ENCODE data around the gene SOX6. TPM values are rescaled to one million over a fixed set of nuclear protein-coding genes. Genes with fewer than 3 reads are reported as not detected.

The SOX6 gene
- total and polyA plus RNA-seq, 2 of the 13 experiments (the other 11 are each of a cell fraction or from before 2014, with no cell fraction given) = 2.6 to 11.2 TPM

DNA sequence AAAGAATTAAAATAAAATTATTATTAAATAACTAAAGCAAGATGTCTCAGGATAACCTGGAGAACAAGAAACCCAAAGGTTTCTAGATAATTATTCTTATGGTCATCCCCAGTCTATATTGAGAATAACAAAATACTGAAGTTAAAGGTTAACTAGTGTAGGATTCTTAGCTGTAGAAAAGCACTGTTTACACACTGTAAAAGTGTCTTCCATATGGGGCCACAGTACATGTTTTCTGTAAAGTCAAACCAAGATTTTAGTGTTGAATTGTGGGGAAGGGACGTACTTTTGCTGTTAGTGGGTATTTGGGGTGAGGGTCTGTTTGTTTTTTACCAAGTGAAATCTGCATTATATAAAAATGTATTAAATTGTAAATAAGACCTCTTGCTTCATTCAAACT, 47.5 kb upstream of the SOX6 start (continued):
- TF ChIP-seq TARDBP (CRISPR knock-in tag; IDR thresholded peaks at IDR 0.05) = 0 out of 2 replicates have a peak, but pooled peaks have one; percentile 19
- peak; percentile 51; the same call in 1 of the 2 replicates for TF ChIP-seq POGZ (CRISPR knock-in tag; IDR thresholded peaks at IDR 0.05)
- TF ChIP-seq, protein P1, sequence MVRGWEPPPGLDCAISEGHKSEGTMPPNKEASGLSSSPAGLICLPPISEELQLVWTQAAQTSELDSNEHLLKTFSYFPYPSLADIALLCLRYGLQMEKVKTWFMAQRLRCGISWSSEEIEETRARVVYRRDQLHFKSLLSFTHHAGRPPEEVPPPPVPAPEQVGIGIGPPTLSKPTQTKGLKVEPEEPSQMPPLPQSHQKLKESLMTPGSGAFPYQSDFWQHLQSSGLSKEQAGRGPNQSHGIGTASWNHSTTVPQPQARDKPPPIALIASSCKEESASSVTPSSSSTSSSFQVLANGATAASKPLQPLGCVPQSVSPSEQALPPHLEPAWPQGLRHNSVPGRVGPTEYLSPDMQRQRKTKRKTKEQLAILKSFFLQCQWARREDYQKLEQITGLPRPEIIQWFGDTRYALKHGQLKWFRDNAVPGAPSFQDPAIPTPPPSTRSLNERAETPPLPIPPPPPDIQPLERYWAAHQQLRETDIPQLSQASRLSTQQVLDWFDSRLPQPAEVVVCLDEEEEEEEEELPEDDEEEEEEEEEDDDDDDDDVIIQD (CRISPR knock-in tag; IDR thresholded peaks at IDR 0.05; ENCODE audit: low read depth) = peak; percentile 92
- TF ChIP-seq ZFP36L2 (CRISPR knock-in tag; IDR thresholded peaks at IDR 0.05) = no peak
- TF ChIP-seq TRIM24 (CRISPR knock-in tag; IDR thresholded peaks at IDR 0.05) = no peak
- TF ChIP-seq HOXA9 (CRISPR knock-in tag; IDR thresholded peaks at IDR 0.05; ENCODE audit: borderline replicate concordance) = no peak
- TF ChIP-seq GATAD2A (CRISPR knock-in tag; IDR thresholded peaks at IDR 0.05) = peak; percentile 67

DNA sequence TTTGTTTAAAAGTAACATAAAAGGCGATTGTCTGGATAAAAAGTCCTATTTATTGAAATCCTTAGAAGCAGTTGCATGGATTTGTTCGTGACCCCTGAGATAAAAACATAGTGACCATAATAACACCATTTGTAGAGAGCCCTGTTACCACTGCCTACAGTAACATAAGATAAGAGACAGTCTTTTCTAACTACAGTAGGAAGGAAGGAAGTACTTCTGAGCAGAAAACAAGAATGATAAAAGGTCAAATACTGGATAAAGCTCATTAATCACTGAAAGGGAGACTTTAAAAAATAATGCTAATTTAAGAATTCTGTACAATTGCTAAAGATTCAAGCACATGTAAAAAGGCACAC, 47.1 kb upstream of the SOX6 start:
- H3K27me3 ChIP-seq (ENCODE audit: control insufficient read depth in 1 of 2, insufficient read depth in 2 of 2, low read length in 2 of 2) = no peaks in the 10 kb centered on the region
- H3K36me3 ChIP-seq (replicated peaks in 1 of 2; ENCODE audit: control insufficient read depth in 1 of 2, insufficient read depth in 2 of 2, low read length in 2 of 2) = no peaks in the 10 kb centered on the region
- no peak for DNase-seq (ENCODE audit: low spot score)
- H3K4me3 ChIP-seq (replicated peaks in 1 of 3; ENCODE audit: insufficient read depth in 1 of 3, low read depth in 2 of 3, low read length in 3 of 3) = peak overlapping the region in 1 of 3 experiments; percentile 4; a peak in 1 of 6 replicates
- peaks cover 68% of the 10 kb centered on the region for H3K4me1 ChIP-seq (ENCODE audit: insufficient read depth, low read length)
- 6% methylated on average over 2 of the region's 2 CpGs for WGBS (ENCODE audit: low lambda C conversion rate)
- intact Hi-C loops (cut with micrococcal nuclease; ENCODE audit: unreplicated experiment) = loop anchor here (2.0 to 10.0 kb wide), 3 partner anchors 47 to 286 kb away; partner anchors contain the start of gene SOX6
- FAIRE-seq = no peak
- no peaks in the 10 kb centered on the region for H3K79me2 ChIP-seq (ENCODE audit: insufficient read depth, low read length)
- no peak for ATAC-seq
- H3K27ac ChIP-seq (ENCODE audit: extremely low read length, insufficient read depth, low read length) = peak overlapping the region; percentile 72
- no peaks in the 10 kb centered on the region for H4K20me1 ChIP-seq (ENCODE audit: insufficient read depth, low read length)
- no TSS peak for BruUV-seq (replicated peaks)
- POLR2A ChIA-PET = no interaction called here
- no peak overlapping the region for H2AFZ ChIP-seq (ENCODE audit: low read length)
- H3K9me3 ChIP-seq (ENCODE audit: low read length) = no peaks in the 10 kb centered on the region
- peak overlapping the region; percentile 35; the same call in 1 of the 2 replicates for H3K9ac ChIP-seq (ENCODE audit: insufficient read depth, low read depth, low read length)
- CTCF ChIA-PET (ENCODE audit: low intra/inter-chr PET ratio, low total read pairs) = no interaction called here
- in situ Hi-C loops (cut with HindIII; ENCODE audit: extremely low pct_ligation_motif_present, low pct_unique_long_range_greater_than_20kb) = no loop called here
- peak overlapping the region; percentile 59 for H3K4me2 ChIP-seq (ENCODE audit: low read depth, low read length)
- TF ChIP-seq, protein P2, sequence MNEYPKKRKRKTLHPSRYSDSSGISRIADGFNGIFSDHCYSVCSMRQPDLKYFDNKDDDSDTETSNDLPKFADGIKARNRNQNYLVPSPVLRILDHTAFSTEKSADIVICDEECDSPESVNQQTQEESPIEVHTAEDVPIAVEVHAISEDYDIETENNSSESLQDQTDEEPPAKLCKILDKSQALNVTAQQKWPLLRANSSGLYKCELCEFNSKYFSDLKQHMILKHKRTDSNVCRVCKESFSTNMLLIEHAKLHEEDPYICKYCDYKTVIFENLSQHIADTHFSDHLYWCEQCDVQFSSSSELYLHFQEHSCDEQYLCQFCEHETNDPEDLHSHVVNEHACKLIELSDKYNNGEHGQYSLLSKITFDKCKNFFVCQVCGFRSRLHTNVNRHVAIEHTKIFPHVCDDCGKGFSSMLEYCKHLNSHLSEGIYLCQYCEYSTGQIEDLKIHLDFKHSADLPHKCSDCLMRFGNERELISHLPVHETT (CRISPR knock-in tag; conservative IDR thresholded peaks at IDR 0.05) = no peak
- TF ChIP-seq, protein P3, sequence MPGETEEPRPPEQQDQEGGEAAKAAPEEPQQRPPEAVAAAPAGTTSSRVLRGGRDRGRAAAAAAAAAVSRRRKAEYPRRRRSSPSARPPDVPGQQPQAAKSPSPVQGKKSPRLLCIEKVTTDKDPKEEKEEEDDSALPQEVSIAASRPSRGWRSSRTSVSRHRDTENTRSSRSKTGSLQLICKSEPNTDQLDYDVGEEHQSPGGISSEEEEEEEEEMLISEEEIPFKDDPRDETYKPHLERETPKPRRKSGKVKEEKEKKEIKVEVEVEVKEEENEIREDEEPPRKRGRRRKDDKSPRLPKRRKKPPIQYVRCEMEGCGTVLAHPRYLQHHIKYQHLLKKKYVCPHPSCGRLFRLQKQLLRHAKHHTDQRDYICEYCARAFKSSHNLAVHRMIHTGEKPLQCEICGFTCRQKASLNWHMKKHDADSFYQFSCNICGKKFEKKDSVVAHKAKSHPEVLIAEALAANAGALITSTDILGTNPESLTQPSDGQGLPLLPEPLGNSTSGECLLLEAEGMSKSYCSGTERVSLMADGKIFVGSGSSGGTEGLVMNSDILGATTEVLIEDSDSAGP (CRISPR knock-in tag; IDR thresholded peaks at IDR 0.05; ENCODE audit: borderline replicate concordance) = no peak
- TF ChIP-seq ZNF101 (CRISPR knock-in tag; IDR thresholded peaks at IDR 0.05; ENCODE audit: borderline replicate concordance, low read depth) (no peak), ZSCAN20 (CRISPR knock-in tag; IDR thresholded peaks at IDR 0.05; ENCODE audit: borderline replicate concordance) (no peak), MZF1 (CRISPR knock-in tag; IDR thresholded peaks at IDR 0.05; ENCODE audit: borderline replicate concordance) (no peak), ZBTB42 (CRISPR knock-in tag; IDR thresholded peaks at IDR 0.05) (no peak), ZNF598 (CRISPR knock-in tag; IDR thresholded peaks at IDR 0.05; ENCODE audit: borderline replicate concordance) (no peak), ZNF547 (CRISPR knock-in tag; IDR thresholded peaks at IDR 0.05) (no peak), ZMYM4 (CRISPR knock-in tag; IDR thresholded peaks at IDR 0.05) (no peak), ZNF431 (CRISPR knock-in tag; IDR thresholded peaks at IDR 0.05; ENCODE audit: borderline replicate concordance, low read depth) (no peak), POLR2AphosphoS5 (IDR thresholded peaks at IDR 0.05; ENCODE audit: low read depth, low read length) (no peak), SUZ12 (IDR thresholded peaks at IDR 0.05; ENCODE audit: low read depth, low read length) (no peak)
- TF ChIP-seq, protein P4, sequence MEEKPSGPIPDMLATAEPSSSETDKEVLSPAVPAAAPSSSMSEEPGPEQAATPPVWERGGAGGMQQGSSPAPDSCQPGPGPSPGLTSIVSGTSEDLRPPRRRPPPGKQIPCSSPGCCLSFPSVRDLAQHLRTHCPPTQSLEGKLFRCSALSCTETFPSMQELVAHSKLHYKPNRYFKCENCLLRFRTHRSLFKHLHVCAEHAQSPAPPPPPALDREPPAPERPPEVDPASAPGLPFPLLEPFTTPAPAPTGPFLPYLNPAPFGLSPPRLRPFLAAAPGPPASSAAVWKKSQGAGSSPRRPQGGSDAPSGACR (CRISPR knock-in tag; IDR thresholded peaks at IDR 0.05) = no peak
